Stimulated activated CD8-positive, alpha-beta memory T cell treated with anti-CD3 and anti-CD28 coated beads, Interleukin-12 subunit alpha, Interleukin-12 subunit beta, amount 100 ng/mL, for 24 hours (primary cell): ENCODE results near the gene CACNA1C.

Experiments
- DNase-seq: peaks from one replicate; pipeline ENCODE4 v3.0.0-alpha.2; 2020; ENCODE audit errors: extremely low read depth

Gene CACNA1C

DNA sequence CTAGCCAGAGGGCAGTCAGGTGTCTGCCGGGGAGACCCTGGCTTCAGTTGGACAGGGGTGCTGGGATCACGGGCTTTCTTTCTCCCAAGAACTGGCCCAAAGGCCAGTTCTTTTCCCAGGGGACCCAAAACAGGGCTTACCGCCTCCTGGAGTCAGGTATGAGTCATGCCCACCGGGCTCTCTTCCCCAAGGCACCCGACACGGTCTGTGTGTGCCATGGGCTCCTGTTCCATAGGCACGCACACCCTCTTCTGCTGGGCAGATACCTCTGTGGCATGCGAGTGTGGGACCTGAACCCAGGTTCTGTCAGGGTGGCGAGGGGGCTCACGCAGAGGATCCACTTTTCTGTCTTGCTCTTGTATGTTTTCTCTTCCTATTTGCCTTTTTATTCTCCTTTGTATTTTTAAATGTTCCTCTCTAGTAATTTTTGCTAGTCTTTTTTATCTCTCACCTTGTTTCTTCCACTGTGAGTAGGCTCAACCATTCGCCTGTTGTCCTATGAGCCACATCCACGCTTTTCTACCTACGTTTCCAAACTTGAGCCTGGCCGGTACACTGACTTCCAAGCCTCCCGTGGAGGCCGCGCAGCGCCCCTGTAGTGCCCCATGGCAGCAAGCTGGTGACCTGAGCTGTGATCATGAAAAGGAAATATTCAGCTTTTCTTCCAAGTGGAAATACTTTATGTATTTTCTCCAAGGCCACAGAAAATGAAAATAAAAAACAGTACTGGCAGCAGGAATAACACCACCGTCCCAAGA lies 362.2 kb downstream of the CACNA1C start:
- DNase-seq, result no peak

DNA sequence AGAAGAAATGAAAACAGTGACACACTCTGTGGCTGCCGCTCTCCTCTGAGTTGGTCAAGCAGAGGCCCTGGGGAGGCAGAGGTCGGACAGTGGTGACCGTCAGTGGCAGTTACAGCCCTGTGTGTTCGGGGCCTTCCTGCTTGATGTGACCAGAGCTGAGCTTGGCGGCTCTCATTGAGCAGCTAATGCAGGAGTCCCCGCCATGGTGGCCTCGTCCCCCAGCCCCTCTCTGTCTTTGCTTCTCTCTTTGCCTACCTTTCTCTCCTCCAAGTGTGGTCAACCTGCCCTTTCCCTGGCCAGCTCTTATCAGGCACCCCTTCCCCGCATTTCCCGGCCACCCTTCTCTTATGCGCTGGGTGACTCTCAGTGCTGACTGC lies 362.8 kb downstream of the CACNA1C start:
- DNase-seq, result no peak

DNA sequence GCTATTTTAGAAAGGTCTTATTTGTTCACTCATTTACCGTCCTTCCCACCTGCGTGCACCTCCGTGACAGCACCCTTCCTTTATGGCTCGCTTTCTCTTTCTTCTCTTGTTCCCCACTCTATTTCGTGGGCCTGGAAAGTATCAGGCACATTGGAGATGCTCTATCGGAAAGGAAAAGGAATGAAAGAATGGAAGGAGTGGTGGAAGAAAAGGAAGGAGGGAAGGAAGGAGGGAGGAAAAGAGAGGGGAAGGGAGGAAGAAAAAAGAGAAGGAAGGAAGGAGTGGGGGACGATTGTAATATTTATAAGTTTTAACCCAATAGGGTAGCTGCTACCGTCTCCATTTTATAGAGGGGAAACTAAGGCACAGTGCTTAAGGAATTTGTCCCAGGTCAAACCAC lies 363.4 kb downstream of the CACNA1C start:
- DNase-seq, result no peak

- DNase-seq, result no peak
These were observed 364.8 kb downstream of the CACNA1C start for GRCh38 chr12:2417481-2418160.

GRCh38 chr12:2418579-2418978 lies 365.8 kb downstream of the CACNA1C start:
- no peak for DNase-seq

- DNase-seq, result no peak
These were observed 369.8 kb downstream of the CACNA1C start for GRCh38 chr12:2422591-2422990.

DNA sequence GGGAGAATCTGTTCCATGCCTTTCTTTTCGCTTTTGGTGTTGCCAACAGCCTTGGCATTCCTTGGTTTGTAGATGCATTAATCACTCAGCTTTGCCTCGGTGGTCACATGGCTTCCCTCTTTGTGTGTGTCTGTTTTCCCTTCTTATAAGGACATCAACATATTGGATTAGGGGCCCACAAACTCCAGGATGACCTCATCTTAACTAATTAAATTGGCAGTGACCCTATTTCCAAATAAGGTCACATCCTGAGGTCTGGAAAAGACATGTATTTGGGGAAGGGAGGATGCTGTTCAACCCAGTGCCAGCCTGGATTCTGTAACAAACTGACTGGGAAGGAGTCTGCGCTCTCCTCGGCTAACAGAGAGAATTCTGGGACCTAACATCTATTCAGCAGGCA lies 376.2 kb downstream of the CACNA1C start:
- DNase-seq, result no peak

- no peak for DNase-seq
These were observed 379.0 kb downstream of the CACNA1C start for GRCh38 chr12:2431810-2432209.

DNA sequence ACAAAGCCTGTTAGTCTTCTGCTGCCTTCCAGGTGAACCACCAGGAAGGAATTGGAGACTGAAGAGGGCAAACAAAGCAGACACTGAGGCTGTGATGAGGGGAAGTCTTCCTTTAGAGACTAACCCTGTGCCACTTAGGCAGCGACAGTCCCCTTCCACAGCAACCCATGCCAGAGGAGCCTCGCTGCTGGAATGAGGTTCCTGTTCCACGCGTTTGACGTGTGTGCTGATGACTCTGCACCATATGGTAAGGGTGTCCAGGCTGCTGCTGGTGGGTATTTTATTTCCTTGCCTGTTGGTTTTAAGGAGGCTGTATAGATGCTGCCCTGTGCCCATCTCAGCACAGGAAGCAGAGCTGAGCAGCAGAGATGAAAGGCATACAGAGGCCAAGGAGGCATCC lies 380.1 kb downstream of the CACNA1C start:
- DNase-seq, result no peak

- no peak for DNase-seq
These were observed 382.7 kb downstream of the CACNA1C start for GRCh38 chr12:2435511-2435910.

GRCh38 chr12:2439332-2440100 lies 386.7 kb downstream of the CACNA1C start:
- DNase-seq, result no peak

GRCh38 chr12:2443776-2444175 lies 391.0 kb downstream of the CACNA1C start:
- DNase-seq, result no peak

- DNase-seq, result no peak
These were observed 393.2 kb downstream of the CACNA1C start for GRCh38 chr12:2445968-2446367.

GRCh38 chr12:2447861-2448260 lies 395.1 kb downstream of the CACNA1C start:
- no peak for DNase-seq

- no peak for DNase-seq
These were observed 396.8 kb downstream of the CACNA1C start for GRCh38 chr12:2449586-2449985.

GRCh38 chr12:2450553-2450952 lies 397.8 kb downstream of the CACNA1C start:
- no peak for DNase-seq

GRCh38 chr12:2451025-2451424 lies 398.2 kb downstream of the CACNA1C start:
- no peak for DNase-seq

- DNase-seq, result no peak
These were observed 398.7 kb downstream of the CACNA1C start for GRCh38 chr12:2451497-2451896.

- DNase-seq, result no peak
These were observed 400.4 kb downstream of the CACNA1C start for GRCh38 chr12:2453076-2453760.

DNA sequence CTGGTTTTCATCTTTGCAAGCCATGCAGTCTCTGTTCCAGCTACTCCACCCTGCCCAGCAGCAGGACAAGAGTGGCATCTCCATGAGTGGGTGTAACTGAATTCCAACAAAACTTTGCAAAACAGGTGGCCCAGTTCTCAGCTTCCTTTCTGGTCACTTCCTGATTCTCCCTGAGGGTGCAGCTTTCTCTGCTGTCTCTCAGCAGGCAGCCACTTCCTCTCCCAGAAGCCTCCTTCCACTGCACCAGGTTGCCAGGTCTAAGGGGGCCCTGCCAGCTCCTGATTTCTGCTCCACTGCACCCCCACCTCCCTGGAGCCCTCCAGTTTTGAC lies 400.9 kb downstream of the CACNA1C start:
- no peak for DNase-seq

- DNase-seq, result no peak
These were observed 401.9 kb downstream of the CACNA1C start for GRCh38 chr12:2454601-2455177.

GRCh38 chr12:2455410-2455809 lies 402.6 kb downstream of the CACNA1C start:
- no peak for DNase-seq
